Endothelial cell of umbilical vein (primary cell): Measurements from ENCODE around the gene CYP2A7. TPM values are rescaled to one million over a fixed set of nuclear protein-coding genes. Genes with fewer than 3 reads are reported as not detected.
"Not testable (repeated sequence)": the region's sequence is repeated elsewhere in the genome, so short reads cannot be mapped to it uniquely, and the experiment has no call there.

Source experiments
- BruUV-seq: library from RNA; stranded (reverse); fragments of 400-500 nt; replicated peaks from 2 replicates; lab custom pipeline; 2021; lab: Mats Ljungman, UMichigan
- CTCF ChIA-PET: fragments of 300-600, 350-600 bp; sonication (Branson Sonifier 250); formaldehyde crosslinking; loops from one replicate; lab custom pipeline; 2021; ENCODE audit warnings: antibody characterized with exemption, inconsistent platforms; lab: Charles Lee
- POLR2A ChIA-PET: fragments of 300-600, 350-600 bp; sonication (Branson Sonifier 250); formaldehyde crosslinking; loops from one replicate; lab custom pipeline; 2021; ENCODE audit warnings: antibody characterized with exemption, inconsistent platforms; lab: Charles Lee
- DNase-seq: peaks from one replicate; pipeline ENCODE4 v3.0.0-alpha.2; 2011; ENCODE audit warnings: low read depth, low spot score
- FAIRE-seq: peaks from 2 replicates; lab custom pipeline; 2011; peaks lifted over from hg19 to GRCh38; lab: Jason Lieb, UNC
- H2AFZ ChIP-seq: 2 replicates; pipeline ENCODE4 v1.6.0; 2012; ENCODE audit warnings: low read depth, low read length, control low read depth, inconsistent platforms
- H3K27ac ChIP-seq: 2 replicates; pipeline ENCODE4 v1.5.1; 2011; ENCODE audit warnings: low read depth, mild to moderate bottlenecking, control low read depth, low read length, moderate library complexity; ENCODE audit not compliant: insufficient read depth
- H3K27me3 ChIP-seq, 2 experiments: 2 replicates each; pipeline versions ENCODE4 v1.6.0 to v1.6.1; 2011; ENCODE audit warnings: low read length in 2 of 2, mixed read lengths in 1 of 2; ENCODE audit not compliant: control insufficient read depth in 2 of 2, insufficient read depth in 2 of 2
- H3K36me3 ChIP-seq, 2 experiments: 2 replicates in 1 of 2; 3 replicates in 1 of 2; pipeline ENCODE4 v1.5.1; 2011; ENCODE audit warnings: low read length in 2 of 2, mild to moderate bottlenecking in 1 of 2, moderate library complexity in 1 of 2; ENCODE audit not compliant: control insufficient read depth in 2 of 2, insufficient read depth in 2 of 2; ENCODE audit errors: extremely low read depth in 1 of 2
- H3K4me1 ChIP-seq: 3 replicates; pipeline ENCODE4 v1.5.1; 2011; ENCODE audit warnings: mild to moderate bottlenecking, low read length; ENCODE audit not compliant: control insufficient read depth, insufficient read depth; ENCODE audit errors: extremely low read depth
- H3K4me2 ChIP-seq: 2 replicates; pipeline ENCODE4 v1.6.1; 2011; ENCODE audit warnings: low read length, control low read depth, mixed read lengths; ENCODE audit not compliant: insufficient read depth
- H3K4me3 ChIP-seq, 3 experiments: fragments of 200-600 bp in 1 of 3; sonication (generic), shearing (Covaris generic) in 1 of 3; replicated peaks in 1 of 3; 2 replicates each; pipeline ENCODE4 v1.5.1; 2011 to 2016; ENCODE audit warnings: control low read depth in 3 of 3, low read length in 3 of 3, mild to moderate bottlenecking in 2 of 3, inconsistent platforms in 1 of 3, low read depth in 1 of 3, moderate library complexity in 1 of 3; ENCODE audit not compliant: insufficient read depth in 1 of 3
- H3K79me2 ChIP-seq: 2 replicates; pipeline ENCODE4 v1.6.0; 2012; ENCODE audit warnings: low read length, inconsistent platforms; ENCODE audit not compliant: control insufficient read depth, insufficient read depth
- H3K9ac ChIP-seq: replicated peaks from 2 replicates; pipeline ENCODE3; 2011; ENCODE audit warnings: low read length, control low read depth; ENCODE audit not compliant: insufficient read depth; ENCODE audit errors: extremely low read depth
- H3K9me1 ChIP-seq: replicated peaks from 3 replicates; pipeline ENCODE4 v1.6.0; 2011; ENCODE audit warnings: mild to moderate bottlenecking, low read length; ENCODE audit not compliant: control insufficient read depth, insufficient read depth; ENCODE audit errors: extremely low read depth
- H3K9me3 ChIP-seq: replicated peaks from 2 replicates; pipeline ENCODE4 v1.5.1; 2012; ENCODE audit warnings: low read length, inconsistent platforms; ENCODE audit not compliant: control insufficient read depth, insufficient read depth
- H4K20me1 ChIP-seq: replicated peaks from 2 replicates; pipeline ENCODE3; 2011; ENCODE audit warnings: mild to moderate bottlenecking, low read length; ENCODE audit not compliant: control insufficient read depth, insufficient read depth; ENCODE audit errors: extremely low read depth
- EZH2 ChIP-seq: IDR thresholded peaks from 2 replicates; pipeline ENCODE4 v1.6.1; 2012; ENCODE audit warnings: borderline replicate concordance, low read depth, mild to moderate bottlenecking, moderate library complexity, low read length, inconsistent platforms; ENCODE audit not compliant: severe bottlenecking
- FOS ChIP-seq: IDR thresholded peaks from 2 replicates; pipeline ENCODE4 v1.6.1; 2011; ENCODE audit warnings: mild to moderate bottlenecking, low read length, moderate library complexity, borderline replicate concordance; ENCODE audit not compliant: insufficient read depth
- GATA2 ChIP-seq: IDR thresholded peaks from 2 replicates; pipeline ENCODE4 v1.7.0; 2011; ENCODE audit warnings: low read depth, mild to moderate bottlenecking, moderate library complexity, mixed read lengths, low read length; ENCODE audit not compliant: insufficient read length, insufficient read depth
- JUN ChIP-seq: IDR thresholded peaks from 2 replicates; pipeline ENCODE4 v1.6.1; 2011; ENCODE audit warnings: borderline replicate concordance, low read depth; ENCODE audit not compliant: insufficient read length, insufficient read depth
- POLR2A ChIP-seq: IDR thresholded peaks from 2 replicates; pipeline ENCODE4 v1.6.1; 2012; ENCODE audit warnings: low read depth, mild to moderate bottlenecking, control low read depth, low read length
- POLR2AphosphoS5 ChIP-seq: IDR thresholded peaks from 2 replicates; pipeline ENCODE4 v1.6.1; 2012; ENCODE audit warnings: low read depth, mild to moderate bottlenecking, control low read depth, low read length, moderate library complexity; ENCODE audit not compliant: insufficient read depth
- dilution Hi-C: fragments of 300-500 bp; cut with MboI; formaldehyde crosslinking; loops from one replicate; pipeline ENCODE4 v1.15.0; 2019; ENCODE audit warnings: low sequenced_read_pairs; ENCODE audit not compliant: extremely low pct_ligation_motif_present
- intact Hi-C: fragments of 100-400 bp; cut with micrococcal nuclease; formaldehyde crosslinking; loops from one replicate; pipeline ENCODE4 v1.10.0; 2022
- polyA plus RNA-seq, 4 experiments: library from polyadenylated mRNA; depleted of rRNA in 3 of 4; stranded (reverse) in 3 of 4; unstranded in 1 of 4; fragments of >200 nt; gene quantifications; 2 replicates each; pipeline versions ENCODE4 v1.2.1 to v1.2.3, GENCODE V29; 2011 to 2012; ENCODE audit warnings: missing spikeins in 1 of 4
- total RNA-seq: library from RNA; stranded (reverse); gene quantifications from 2 replicates; pipeline ENCODE4 v1.2.3, GENCODE V29; 2021

Gene CYP2A7
- total and polyA plus RNA-seq, 2 donors (not counting 3 experiments of a cell fraction or from before 2014, with no cell fraction given), result not detected

- no peak overlapping the region for H3K27ac ChIP-seq
- H3K79me2 ChIP-seq, result no peaks in the 10 kb centered on the region
- POLR2A ChIA-PET, result no interaction called here
- H3K4me1 ChIP-seq, result no peaks in the 10 kb centered on the region
- CTCF ChIA-PET, result interaction anchor here (1.2 kb wide), 1 partner anchor 21 kb away, joined by 3 read pairs; no protein-coding TSS in a partner anchor
- no peaks in the 10 kb centered on the region for H3K9me3 ChIP-seq
- no peak overlapping the region for H3K4me3 ChIP-seq
- peaks cover 0 to 7% of the 10 kb centered on the region in 2 experiments for H3K36me3 ChIP-seq
- DNase-seq (no peak), FAIRE-seq (no peak)
- BruUV-seq, result no TSS peak
- dilution Hi-C loops (no loop called here), intact Hi-C loops (no loop called here)
- no peak overlapping the region for H3K4me2 ChIP-seq
- TF ChIP-seq JUN, result no peak
- TF ChIP-seq POLR2A, result no peak
- TF ChIP-seq FOS, result no peak
- TF ChIP-seq POLR2AphosphoS5, result no peak
- no peak for TF ChIP-seq GATA2
- TF ChIP-seq EZH2, result no peak
- no peaks in the 10 kb centered on the region for H3K27me3 ChIP-seq
- no peak overlapping the region for H2AFZ ChIP-seq
- H3K9me1 ChIP-seq, result no peaks in the 10 kb centered on the region
- H3K9ac ChIP-seq, result no peak overlapping the region
- no peaks in the 10 kb centered on the region for H4K20me1 ChIP-seq
These were observed 54.4 kb downstream of the CYP2A7 start for GRCh38 chr19:40827386-40828247.

GRCh38 chr19:40826699-40827385 lies 55.2 kb downstream of the CYP2A7 start:
- H3K27me3 ChIP-seq, DNase-seq, H3K27ac ChIP-seq, H4K20me1 ChIP-seq, H3K9ac ChIP-seq, H3K9me3 ChIP-seq, H3K4me1 ChIP-seq, H3K79me2 ChIP-seq, H3K9me1 ChIP-seq, dilution Hi-C loops, BruUV-seq, H3K36me3 ChIP-seq, H3K4me2 ChIP-seq, H3K4me3 ChIP-seq, H2AFZ ChIP-seq, POLR2A ChIA-PET, CTCF ChIA-PET, FAIRE-seq, intact Hi-C loops: not testable (repeated sequence)

GRCh38 chr19:40826312-40826698 lies 55.7 kb downstream of the CYP2A7 start:
- H3K27ac ChIP-seq, dilution Hi-C loops, H3K9me1 ChIP-seq, H3K4me1 ChIP-seq, H4K20me1 ChIP-seq, H3K4me2 ChIP-seq, FAIRE-seq, CTCF ChIA-PET, H3K79me2 ChIP-seq, DNase-seq, intact Hi-C loops, H3K4me3 ChIP-seq, H3K9ac ChIP-seq, H3K27me3 ChIP-seq, BruUV-seq, H2AFZ ChIP-seq, H3K9me3 ChIP-seq, H3K36me3 ChIP-seq, POLR2A ChIA-PET: not testable (repeated sequence)
